Aorta (tissue), 5 donors: ENCODE results near the gene RALGPS1. TPM values are rescaled to one million over a fixed set of nuclear protein-coding genes. Genes with fewer than 3 reads are reported as not detected.

Experiments used
- ATAC-seq: fragments of 200-7000 bp; cut with Tn5 transposase; one replicate; pipeline ENCODE4 v1.9.1; 2022; ENCODE audit warnings: moderate library complexity; ENCODE audit not compliant: low FRiP score
- DNase-seq, 2 donors: peaks; one replicate each; pipeline ENCODE4 v3.0.0-alpha.2; 2020
- H3K27ac ChIP-seq, 2 donors: one replicate each; pipeline ENCODE4 v1.5.1; 2013; ENCODE audit warnings: low read length in 2 of 2, mild to moderate bottlenecking in 2 of 2, moderate library complexity in 2 of 2, control low read depth in 1 of 2, inconsistent platforms in 1 of 2, low read depth in 1 of 2
- H3K27me3 ChIP-seq, 2 donors: one replicate each; pipeline ENCODE4 v1.6.1; 2013; ENCODE audit warnings: control low read depth in 1 of 2, low read length in 1 of 2, mild to moderate bottlenecking in 1 of 2, moderate library complexity in 1 of 2; ENCODE audit not compliant: insufficient read depth in 2 of 2, control insufficient read depth in 1 of 2
- H3K36me3 ChIP-seq, 2 donors: one replicate each; pipeline ENCODE4 v1.6.1; 2013; ENCODE audit warnings: control low read depth in 1 of 2, low read length in 1 of 2, mild to moderate bottlenecking in 1 of 2; ENCODE audit not compliant: insufficient read depth in 2 of 2, control insufficient read depth in 1 of 2
- H3K4me1 ChIP-seq, 2 donors: one replicate each; pipeline ENCODE4 v1.6.1; 2013; ENCODE audit warnings: low read length in 2 of 2, control low read depth in 1 of 2, mild to moderate bottlenecking in 1 of 2, moderate library complexity in 1 of 2; ENCODE audit not compliant: insufficient read depth in 2 of 2, control insufficient read depth in 1 of 2
- H3K4me3 ChIP-seq, 2 donors: one replicate each; pipeline ENCODE4 v1.5.1; 2013; ENCODE audit warnings: low read length in 2 of 2, control low read depth in 1 of 2, mild to moderate bottlenecking in 1 of 2
- H3K9me3 ChIP-seq: one replicate; pipeline ENCODE4 v1.6.1; 2013; ENCODE audit warnings: mild to moderate bottlenecking, low read length; ENCODE audit not compliant: control insufficient read depth
- WGBS, 2 donors: extraction: QIAGEN DNeasy Blood & Tissue Kit; methylation state at CpG; one replicate each; pipeline ENCODE4 v1.1.7; 2013; 5-methylcytosine and 5-hydroxymethylcytosine counted together
- intact Hi-C, 2 donors: fragments of 100-400 bp; cut with DNase I; formaldehyde crosslinking; loops; one replicate each; pipeline versions ENCODE4 v1.14.2 to v1.15.0; 2022
- polyA plus RNA-seq, 2 donors: library from polyadenylated mRNA; stranded (reverse); fragments of 200-250 nt; gene quantifications; one replicate each; pipeline ENCODE4 v1.2.3, GENCODE V29; 2013
- total RNA-seq, 2 donors: library from RNA; stranded (reverse); fragmentation: NEBNext Ultra II Directional; extraction: Animal tissue kit (Norgen Biotek cat#: 25700); gene quantifications; one replicate each; pipeline ENCODE4 v1.2.1, GENCODE V29; 2021
- donor health status: healthy with polysubstance abuse.
- donor health status: Bipolar disorder and iron deficiency.
- donor health status: DM: no; HTN: no; CAD: no.
- donor health status: DM: no; HTN: no; CAD: no.
- donor health status: DM: yes; HTN: yes; CAD: no.

Gene RALGPS1
- total and polyA plus RNA-seq, 4 donors = 2.0 to 19.7 (median 8.3) TPM

GRCh38 chr9:127081250-127082185 is 166.9 kb downstream of the RALGPS1 start:
- H3K27me3 ChIP-seq = no peaks in the 10 kb centered on the region
- intact Hi-C loops = no loop called here
- H3K4me3 ChIP-seq = no peak overlapping the region
- H3K36me3 ChIP-seq = peaks cover 0 to 2% of the 10 kb centered on the region in 2 donors
- H3K9me3 ChIP-seq = no peaks in the 10 kb centered on the region
- ATAC-seq = no peak
- no peak for DNase-seq
- 88 to 90% methylated on average over 8 of the region's 8 CpGs for WGBS, 2 donors
- H3K4me1 ChIP-seq = no peaks in the 10 kb centered on the region
- H3K27ac ChIP-seq = no peak overlapping the region

- Histone ChIP-seq H3K36me3 (peaks cover 0 to 2% of the 10 kb centered on the region in 2 donors), H3K27ac (no peak overlapping the region), H3K27me3 (no peaks in the 10 kb centered on the region), H3K9me3 (no peaks in the 10 kb centered on the region), H3K4me3 (no peak overlapping the region), H3K4me1 (no peaks in the 10 kb centered on the region)
- WGBS, 2 donors = 62 to 70% methylated on average over 5 of the region's 5 CpGs
- DNase-seq = no peak
- ATAC-seq = no peak
- intact Hi-C loops = no loop called here
These were observed 168.8 kb downstream of the RALGPS1 start for GRCh38 chr9:127083138-127083980.

GRCh38 chr9:127084076-127085039 is 169.8 kb downstream of the RALGPS1 start:
- H3K9me3 ChIP-seq = no peaks in the 10 kb centered on the region
- no peak for ATAC-seq
- no peak overlapping the region for H3K27ac ChIP-seq
- 96% methylated on average over 12 of the region's 12 CpGs for WGBS, 2 donors
- intact Hi-C loops = no loop called here
- H3K36me3 ChIP-seq = peaks cover 0 to 2% of the 10 kb centered on the region in 2 donors
- H3K27me3 ChIP-seq = no peaks in the 10 kb centered on the region
- no peaks in the 10 kb centered on the region for H3K4me1 ChIP-seq
- no peak for DNase-seq
- no peak overlapping the region for H3K4me3 ChIP-seq

GRCh38 chr9:127085186-127085585 is 170.6 kb downstream of the RALGPS1 start:
- Histone ChIP-seq H3K27ac (no peak overlapping the region), H3K27me3 (no peaks in the 10 kb centered on the region), H3K4me1 (no peaks in the 10 kb centered on the region), H3K9me3 (no peaks in the 10 kb centered on the region), H3K36me3 (peaks cover 0 to 2% of the 10 kb centered on the region in 2 donors), H3K4me3 (no peak overlapping the region)
- DNase-seq (no peak), ATAC-seq (no peak)
- intact Hi-C loops = no loop called here
- 98 to 100% methylated on average over 2 of the region's 2 CpGs for WGBS, 2 donors

- intact Hi-C loops = no loop called here
- no peak for DNase-seq
- no peaks in the 10 kb centered on the region for H3K36me3 ChIP-seq
These were observed 172.2 kb downstream of the RALGPS1 start for GRCh38 chr9:127086771-127087170.

DNA sequence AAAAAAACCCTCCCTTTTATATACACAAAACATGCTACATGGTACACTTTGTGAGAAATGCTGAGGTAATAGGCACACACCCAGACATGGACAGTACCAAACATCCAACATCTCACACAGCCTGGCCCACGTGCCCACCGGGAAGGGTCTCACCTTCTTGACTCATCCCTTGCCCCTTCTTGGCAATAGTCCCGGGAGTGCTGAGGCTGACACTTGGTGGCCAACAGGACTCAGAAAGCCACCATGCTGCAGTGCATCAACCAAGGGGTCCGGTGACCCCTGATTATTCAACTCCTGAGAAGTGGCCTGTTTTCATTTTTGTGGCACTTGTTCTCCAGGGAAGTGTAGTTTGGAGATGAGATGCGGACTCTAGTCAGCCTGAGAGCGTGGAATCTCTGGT is 172.8 kb downstream of the RALGPS1 start:
- Histone ChIP-seq H3K27me3 (no peaks in the 10 kb centered on the region), H3K4me3 (no peak overlapping the region), H3K9me3 (no peaks in the 10 kb centered on the region), H3K4me1 (no peaks in the 10 kb centered on the region), H3K36me3 (peaks cover 0 to 2% of the 10 kb centered on the region in 2 donors), H3K27ac (no peak overlapping the region)
- ATAC-seq (no peak), DNase-seq (no peak)
- intact Hi-C loops = no loop called here
- 90 to 93% methylated on average over 6 of the region's 6 CpGs for WGBS, 2 donors

More at GRCh38 chr9:127086771-127087170, 172.2 kb downstream of the RALGPS1 start:
- Histone ChIP-seq H3K9me3 (no peaks in the 10 kb centered on the region), H3K27me3 (no peaks in the 10 kb centered on the region), H3K27ac (no peak overlapping the region), H3K4me3 (no peak overlapping the region), H3K4me1 (no peaks in the 10 kb centered on the region)
- 97 to 99% methylated on average over 4 of the region's 4 CpGs for WGBS, 2 donors
- ATAC-seq = no peak

DNA sequence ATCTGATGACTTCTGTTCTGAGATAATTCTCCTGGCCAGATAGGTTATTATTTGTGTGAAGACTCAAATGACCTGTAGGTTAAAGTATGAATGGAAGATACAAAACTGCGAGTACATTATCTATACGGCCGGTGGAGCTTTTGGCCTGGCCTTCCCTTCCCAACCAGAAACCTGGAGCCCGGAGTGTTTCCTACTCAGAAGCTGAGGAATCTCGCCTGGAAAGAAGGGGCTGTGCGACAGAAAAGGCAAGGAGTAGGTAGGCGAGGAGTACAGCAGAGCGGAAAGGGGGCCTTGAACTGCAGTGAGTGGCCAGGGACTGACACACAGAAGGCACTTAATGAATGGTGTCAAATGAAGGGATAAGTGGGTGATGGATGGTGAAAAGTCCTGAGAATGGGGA is 173.3 kb downstream of the RALGPS1 start:
- ATAC-seq (no peak), DNase-seq (no peak)
- H3K27ac ChIP-seq = no peak overlapping the region
- intact Hi-C loops = no loop called here
- WGBS, 2 donors = 92 to 95% methylated on average over 8 of the region's 8 CpGs
- H3K4me1 ChIP-seq = no peaks in the 10 kb centered on the region
- no peaks in the 10 kb centered on the region for H3K27me3 ChIP-seq
- H3K9me3 ChIP-seq = no peaks in the 10 kb centered on the region
- no peak overlapping the region for H3K4me3 ChIP-seq
- H3K36me3 ChIP-seq = peaks cover 0 to 2% of the 10 kb centered on the region in 2 donors
